ENCODE data around the gene C12orf75.

Gene C12orf75

GRCh38 chr12:105348142-105348541 is 17.7 kb downstream of the C12orf75 start:
- Histone ChIP-seq H3K36me3 (ENCODE audit: control insufficient read depth, insufficient read depth, low read length) (no peaks in the 10 kb centered on the region), H3K4me3 (ENCODE audit: insufficient read depth, low read depth, low read length, poor library complexity, severe bottlenecking) (no peak overlapping the region), H3K4me1 (ENCODE audit: control insufficient read depth, insufficient read depth, low read length, poor library complexity, severe bottlenecking) (no peaks in the 10 kb centered on the region), H3K27ac (ENCODE audit: insufficient read depth, low read length, poor library complexity, severe bottlenecking) (no peak overlapping the region), H3K27me3 (replicated peaks; ENCODE audit: control insufficient read depth, insufficient read depth, low read length, poor library complexity, severe bottlenecking) (no peaks in the 10 kb centered on the region), H3K9me3 (ENCODE audit: control insufficient read depth, low read length) (no peaks in the 10 kb centered on the region)
- DNase-seq, result no peak

GRCh38 chr12:105348561-105348960 is 18.1 kb downstream of the C12orf75 start:
- no peak overlapping the region for H3K27ac ChIP-seq (ENCODE audit: insufficient read depth, low read length, poor library complexity, severe bottlenecking)
- no peak for DNase-seq
- H3K27me3 ChIP-seq (replicated peaks; ENCODE audit: control insufficient read depth, insufficient read depth, low read length, poor library complexity, severe bottlenecking), result no peaks in the 10 kb centered on the region
- H3K4me1 ChIP-seq (ENCODE audit: control insufficient read depth, insufficient read depth, low read length, poor library complexity, severe bottlenecking), result no peaks in the 10 kb centered on the region
- H3K9me3 ChIP-seq (ENCODE audit: control insufficient read depth, low read length), result no peaks in the 10 kb centered on the region
- no peak overlapping the region for H3K4me3 ChIP-seq (ENCODE audit: insufficient read depth, low read depth, low read length, poor library complexity, severe bottlenecking)
- H3K36me3 ChIP-seq (ENCODE audit: control insufficient read depth, insufficient read depth, low read length), result no peaks in the 10 kb centered on the region

GRCh38 chr12:105349138-105349537 is 18.6 kb downstream of the C12orf75 start:
- Histone ChIP-seq H3K36me3 (ENCODE audit: control insufficient read depth, insufficient read depth, low read length) (no peaks in the 10 kb centered on the region), H3K27me3 (replicated peaks; ENCODE audit: control insufficient read depth, insufficient read depth, low read length, poor library complexity, severe bottlenecking) (no peaks in the 10 kb centered on the region), H3K9me3 (ENCODE audit: control insufficient read depth, low read length) (no peaks in the 10 kb centered on the region), H3K27ac (ENCODE audit: insufficient read depth, low read length, poor library complexity, severe bottlenecking) (no peak overlapping the region), H3K4me1 (ENCODE audit: control insufficient read depth, insufficient read depth, low read length, poor library complexity, severe bottlenecking) (no peaks in the 10 kb centered on the region), H3K4me3 (ENCODE audit: insufficient read depth, low read depth, low read length, poor library complexity, severe bottlenecking) (no peak overlapping the region)
- DNase-seq, result no peak

- DNase-seq, result no peak
- Histone ChIP-seq H3K4me1 (ENCODE audit: control insufficient read depth, insufficient read depth, low read length, poor library complexity, severe bottlenecking) (no peaks in the 10 kb centered on the region), H3K36me3 (ENCODE audit: control insufficient read depth, insufficient read depth, low read length) (no peaks in the 10 kb centered on the region), H3K4me3 (ENCODE audit: insufficient read depth, low read depth, low read length, poor library complexity, severe bottlenecking) (no peak overlapping the region), H3K27me3 (replicated peaks; ENCODE audit: control insufficient read depth, insufficient read depth, low read length, poor library complexity, severe bottlenecking) (no peaks in the 10 kb centered on the region), H3K9me3 (ENCODE audit: control insufficient read depth, low read length) (no peaks in the 10 kb centered on the region), H3K27ac (ENCODE audit: insufficient read depth, low read length, poor library complexity, severe bottlenecking) (no peak overlapping the region)
Measured at GRCh38 chr12:105351523-105351922, 21.0 kb downstream of the C12orf75 start.

- Histone ChIP-seq H3K9me3 (ENCODE audit: control insufficient read depth, low read length) (no peaks in the 10 kb centered on the region), H3K27me3 (replicated peaks; ENCODE audit: control insufficient read depth, insufficient read depth, low read length, poor library complexity, severe bottlenecking) (no peaks in the 10 kb centered on the region), H3K4me3 (ENCODE audit: insufficient read depth, low read depth, low read length, poor library complexity, severe bottlenecking) (no peak overlapping the region), H3K4me1 (ENCODE audit: control insufficient read depth, insufficient read depth, low read length, poor library complexity, severe bottlenecking) (no peaks in the 10 kb centered on the region), H3K36me3 (ENCODE audit: control insufficient read depth, insufficient read depth, low read length) (no peaks in the 10 kb centered on the region), H3K27ac (ENCODE audit: insufficient read depth, low read length, poor library complexity, severe bottlenecking) (no peak overlapping the region)
- DNase-seq, result no peak
Measured at GRCh38 chr12:105352052-105352451, 21.6 kb downstream of the C12orf75 start.

- Histone ChIP-seq H3K27me3 (replicated peaks; ENCODE audit: control insufficient read depth, insufficient read depth, low read length, poor library complexity, severe bottlenecking) (no peaks in the 10 kb centered on the region), H3K27ac (ENCODE audit: insufficient read depth, low read length, poor library complexity, severe bottlenecking) (no peak overlapping the region), H3K4me1 (ENCODE audit: control insufficient read depth, insufficient read depth, low read length, poor library complexity, severe bottlenecking) (no peaks in the 10 kb centered on the region), H3K4me3 (ENCODE audit: insufficient read depth, low read depth, low read length, poor library complexity, severe bottlenecking) (no peak overlapping the region), H3K36me3 (ENCODE audit: control insufficient read depth, insufficient read depth, low read length) (no peaks in the 10 kb centered on the region), H3K9me3 (ENCODE audit: control insufficient read depth, low read length) (no peaks in the 10 kb centered on the region)
- no peak for DNase-seq
Measured at GRCh38 chr12:105352940-105353635, 22.6 kb downstream of the C12orf75 start.

GRCh38 chr12:105355752-105356151 is 25.3 kb downstream of the C12orf75 start:
- Histone ChIP-seq H3K4me1 (ENCODE audit: control insufficient read depth, insufficient read depth, low read length, poor library complexity, severe bottlenecking) (no peaks in the 10 kb centered on the region), H3K9me3 (ENCODE audit: control insufficient read depth, low read length) (no peaks in the 10 kb centered on the region), H3K36me3 (ENCODE audit: control insufficient read depth, insufficient read depth, low read length) (no peaks in the 10 kb centered on the region), H3K4me3 (ENCODE audit: insufficient read depth, low read depth, low read length, poor library complexity, severe bottlenecking) (no peak overlapping the region), H3K27me3 (replicated peaks; ENCODE audit: control insufficient read depth, insufficient read depth, low read length, poor library complexity, severe bottlenecking) (no peaks in the 10 kb centered on the region), H3K27ac (ENCODE audit: insufficient read depth, low read length, poor library complexity, severe bottlenecking) (no peak overlapping the region)
- DNase-seq, result no peak

- DNase-seq, result no peak
- no peaks in the 10 kb centered on the region for H3K4me1 ChIP-seq (ENCODE audit: control insufficient read depth, insufficient read depth, low read length, poor library complexity, severe bottlenecking)
- no peak overlapping the region for H3K27ac ChIP-seq (ENCODE audit: insufficient read depth, low read length, poor library complexity, severe bottlenecking)
- no peak overlapping the region for H3K4me3 ChIP-seq (ENCODE audit: insufficient read depth, low read depth, low read length, poor library complexity, severe bottlenecking)
- no peaks in the 10 kb centered on the region for H3K27me3 ChIP-seq (replicated peaks; ENCODE audit: control insufficient read depth, insufficient read depth, low read length, poor library complexity, severe bottlenecking)
- H3K9me3 ChIP-seq (ENCODE audit: control insufficient read depth, low read length), result no peaks in the 10 kb centered on the region
- no peaks in the 10 kb centered on the region for H3K36me3 ChIP-seq (ENCODE audit: control insufficient read depth, insufficient read depth, low read length)
Measured at GRCh38 chr12:105357162-105357691, 26.7 kb downstream of the C12orf75 start.

- H3K27ac ChIP-seq (ENCODE audit: insufficient read depth, low read length, poor library complexity, severe bottlenecking), result no peak overlapping the region
- no peaks in the 10 kb centered on the region for H3K36me3 ChIP-seq (ENCODE audit: control insufficient read depth, insufficient read depth, low read length)
- H3K4me1 ChIP-seq (ENCODE audit: control insufficient read depth, insufficient read depth, low read length, poor library complexity, severe bottlenecking), result no peaks in the 10 kb centered on the region
Measured at GRCh38 chr12:105358789-105359188, 28.3 kb downstream of the C12orf75 start.

GRCh38 chr12:105359856-105360255 is 29.4 kb downstream of the C12orf75 start:
- Histone ChIP-seq H3K27ac (ENCODE audit: insufficient read depth, low read length, poor library complexity, severe bottlenecking) (no peak overlapping the region), H3K4me1 (ENCODE audit: control insufficient read depth, insufficient read depth, low read length, poor library complexity, severe bottlenecking) (no peaks in the 10 kb centered on the region), H3K36me3 (ENCODE audit: control insufficient read depth, insufficient read depth, low read length) (no peaks in the 10 kb centered on the region), H3K4me3 (ENCODE audit: insufficient read depth, low read depth, low read length, poor library complexity, severe bottlenecking) (no peak overlapping the region), H3K9me3 (ENCODE audit: control insufficient read depth, low read length) (no peaks in the 10 kb centered on the region), H3K27me3 (replicated peaks; ENCODE audit: control insufficient read depth, insufficient read depth, low read length, poor library complexity, severe bottlenecking) (no peaks in the 10 kb centered on the region)
- DNase-seq, result no peak

More at GRCh38 chr12:105358789-105359188, 28.3 kb downstream of the C12orf75 start:
- DNase-seq, result no peak
- H3K9me3 ChIP-seq (ENCODE audit: control insufficient read depth, low read length), result no peaks in the 10 kb centered on the region
- H3K27me3 ChIP-seq (replicated peaks; ENCODE audit: control insufficient read depth, insufficient read depth, low read length, poor library complexity, severe bottlenecking), result no peaks in the 10 kb centered on the region
- no peak overlapping the region for H3K4me3 ChIP-seq (ENCODE audit: insufficient read depth, low read depth, low read length, poor library complexity, severe bottlenecking)
